ENCODE measurements around the gene SLC13A2.
"Not testable (repeated sequence)": the region's sequence is repeated elsewhere in the genome, so short reads cannot be mapped to it uniquely, and the experiment has no call there.

SLC13A2 gene

GRCh38 chr17:28518578-28518977, 45.1 kb downstream of the SLC13A2 start:
- DNase-seq = no peak

- no peak for DNase-seq
Measured at GRCh38 chr17:28519236-28519635, 45.8 kb downstream of the SLC13A2 start.

- no peak for DNase-seq
Measured at GRCh38 chr17:28520687-28521086, 47.2 kb downstream of the SLC13A2 start.

- DNase-seq = no peak
Measured at GRCh38 chr17:28521311-28522085, 48.1 kb downstream of the SLC13A2 start.

GRCh38 chr17:28522281-28522680, 48.8 kb downstream of the SLC13A2 start:
- not testable (repeated sequence) for DNase-seq

GRCh38 chr17:28523186-28523585, 49.7 kb downstream of the SLC13A2 start:
- DNase-seq = no peak

- no peak for DNase-seq
Measured at GRCh38 chr17:28523876-28524275, 50.4 kb downstream of the SLC13A2 start.

- no peak for DNase-seq
Measured at GRCh38 chr17:28524476-28525424, 51.3 kb downstream of the SLC13A2 start.

GRCh38 chr17:28526381-28526780, 52.9 kb downstream of the SLC13A2 start:
- no peak for DNase-seq

GRCh38 chr17:28527181-28527681, 53.8 kb downstream of the SLC13A2 start:
- DNase-seq = no peak

GRCh38 chr17:28527859-28528258, 54.4 kb downstream of the SLC13A2 start:
- DNase-seq = no peak

- DNase-seq = no peak
Measured at GRCh38 chr17:28528327-28529012, 55.0 kb downstream of the SLC13A2 start.

GRCh38 chr17:28529013-28529400, 55.6 kb downstream of the SLC13A2 start:
- DNase-seq = no peak

- DNase-seq = no peak
Measured at GRCh38 chr17:28530250-28530649, 56.8 kb downstream of the SLC13A2 start.

- DNase-seq = no peak
Measured at GRCh38 chr17:28530926-28531325, 57.5 kb downstream of the SLC13A2 start.

GRCh38 chr17:28532050-28532960, 58.9 kb downstream of the SLC13A2 start:
- no peak for DNase-seq

GRCh38 chr17:28533091-28533807, 59.8 kb downstream of the SLC13A2 start:
- DNase-seq = no peak

- DNase-seq = no peak
Measured at GRCh38 chr17:28534740-28535375, 61.4 kb downstream of the SLC13A2 start.

GRCh38 chr17:28536532-28537218, 63.2 kb downstream of the SLC13A2 start:
- no peak for DNase-seq

- no peak for DNase-seq
Measured at GRCh38 chr17:28537219-28537610, 63.8 kb downstream of the SLC13A2 start.

All from activated CD4-positive, alpha-beta T cell treated with anti-CD3 and anti-CD28 coated beads for 48 hours (primary cell).